Measurements from ENCODE around the gene CDH13.

CDH13 gene

DNA sequence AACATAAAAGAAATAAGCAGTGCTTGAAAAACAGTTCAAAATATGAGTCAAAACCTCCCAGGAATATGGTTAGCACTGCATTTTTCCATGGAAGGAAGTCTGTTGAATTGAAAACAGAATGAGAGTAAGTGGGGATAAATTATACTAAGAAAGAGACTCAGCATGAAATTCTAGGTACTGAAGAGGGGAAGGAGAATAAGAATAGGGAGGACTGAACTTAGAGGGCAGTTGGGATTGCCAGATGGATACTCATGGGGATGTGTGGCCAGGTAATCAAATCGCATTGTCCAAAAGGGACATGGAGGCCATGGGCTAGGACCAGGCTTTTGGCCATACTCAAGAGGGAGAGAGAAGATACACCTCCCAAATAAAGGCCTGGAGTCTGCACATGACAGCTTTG is 247.9 kb downstream of the CDH13 start:
- in situ Hi-C loops (cut with HindIII; ENCODE audit: low sequenced_read_pairs), result no loop called here
- H3K4me3 ChIP-seq (ENCODE audit: low read depth, low read length), result no peak overlapping the region
- TF ChIP-seq, protein P1, sequence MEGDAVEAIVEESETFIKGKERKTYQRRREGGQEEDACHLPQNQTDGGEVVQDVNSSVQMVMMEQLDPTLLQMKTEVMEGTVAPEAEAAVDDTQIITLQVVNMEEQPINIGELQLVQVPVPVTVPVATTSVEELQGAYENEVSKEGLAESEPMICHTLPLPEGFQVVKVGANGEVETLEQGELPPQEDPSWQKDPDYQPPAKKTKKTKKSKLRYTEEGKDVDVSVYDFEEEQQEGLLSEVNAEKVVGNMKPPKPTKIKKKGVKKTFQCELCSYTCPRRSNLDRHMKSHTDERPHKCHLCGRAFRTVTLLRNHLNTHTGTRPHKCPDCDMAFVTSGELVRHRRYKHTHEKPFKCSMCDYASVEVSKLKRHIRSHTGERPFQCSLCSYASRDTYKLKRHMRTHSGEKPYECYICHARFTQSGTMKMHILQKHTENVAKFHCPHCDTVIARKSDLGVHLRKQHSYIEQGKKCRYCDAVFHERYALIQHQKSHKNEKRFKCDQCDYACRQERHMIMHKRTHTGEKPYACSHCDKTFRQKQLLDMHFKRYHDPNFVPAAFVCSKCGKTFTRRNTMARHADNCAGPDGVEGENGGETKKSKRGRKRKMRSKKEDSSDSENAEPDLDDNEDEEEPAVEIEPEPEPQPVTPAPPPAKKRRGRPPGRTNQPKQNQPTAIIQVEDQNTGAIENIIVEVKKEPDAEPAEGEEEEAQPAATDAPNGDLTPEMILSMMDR (IDR thresholded peaks at IDR 0.05; ENCODE audit: low read depth, low read length, missing control alignments), result no peak
- no peak for DNase-seq (ENCODE audit: low read depth)

DNA sequence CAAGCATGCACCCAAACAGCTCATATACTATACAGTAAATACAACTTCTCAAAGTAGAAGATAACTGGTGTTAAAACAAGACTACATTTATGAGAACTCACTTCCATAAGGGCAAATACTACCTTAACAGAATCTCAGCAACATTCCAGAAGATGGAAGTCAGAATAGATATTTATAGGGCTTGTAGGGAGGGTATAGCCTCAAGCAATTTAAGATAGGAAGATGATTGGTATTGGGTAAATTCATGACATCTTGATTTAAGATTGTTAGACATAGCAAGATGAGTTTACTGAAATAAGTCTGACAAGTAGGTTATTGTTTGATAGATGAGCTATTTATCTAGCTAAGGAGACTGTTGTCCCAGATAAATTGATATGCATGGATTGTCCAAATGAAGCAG is 250.2 kb downstream of the CDH13 start:
- TF ChIP-seq, protein P1 (IDR thresholded peaks at IDR 0.05; ENCODE audit: low read depth, low read length, missing control alignments), result no peak
- DNase-seq (ENCODE audit: low read depth), result no peak
- H3K4me3 ChIP-seq (ENCODE audit: low read depth, low read length), result no peak overlapping the region
- in situ Hi-C loops (cut with HindIII; ENCODE audit: low sequenced_read_pairs), result no loop called here

DNA sequence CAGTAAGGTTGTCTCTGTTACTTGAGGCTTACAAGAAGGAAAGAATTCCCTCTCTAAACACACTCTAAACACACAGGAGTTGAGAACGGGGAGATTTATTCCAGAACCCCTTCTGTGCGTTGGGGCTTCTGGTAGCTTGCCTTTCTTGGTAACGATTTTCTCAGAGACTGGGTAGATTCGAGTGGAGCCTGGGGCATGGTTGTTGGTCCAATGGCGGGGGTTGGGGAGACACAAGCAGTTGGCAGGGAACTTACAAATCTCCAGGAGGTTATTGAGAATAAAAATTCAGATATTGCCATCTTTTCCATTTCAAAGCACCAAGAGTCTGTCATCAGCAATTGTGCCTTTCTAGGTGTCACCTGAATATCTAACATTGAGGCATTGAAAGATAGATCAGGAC is 251.7 kb downstream of the CDH13 start:
- no peak for DNase-seq (ENCODE audit: low read depth)
- H3K4me3 ChIP-seq (ENCODE audit: low read depth, low read length), result no peak overlapping the region
- TF ChIP-seq, protein P1 (IDR thresholded peaks at IDR 0.05; ENCODE audit: low read depth, low read length, missing control alignments), result no peak
- in situ Hi-C loops (cut with HindIII; ENCODE audit: low sequenced_read_pairs), result no loop called here

DNA sequence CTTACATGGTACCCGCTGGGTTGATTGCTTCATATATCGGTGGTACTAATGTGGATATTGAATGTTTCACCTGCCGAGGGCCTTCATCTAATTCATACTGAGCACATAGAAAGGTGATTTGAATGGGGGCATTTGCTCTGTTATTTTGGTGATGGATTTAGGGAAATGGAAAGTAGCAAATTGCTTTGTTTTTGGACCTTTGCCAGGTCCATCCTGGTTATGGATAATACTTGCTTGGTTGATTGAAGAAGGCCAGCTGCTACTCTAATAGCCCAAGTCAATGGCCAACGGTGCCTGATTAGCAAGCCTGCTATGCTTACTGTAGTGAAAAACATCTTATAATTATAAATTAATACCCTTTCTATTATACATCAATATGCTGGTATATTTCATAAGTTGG is 253.6 kb downstream of the CDH13 start:
- TF ChIP-seq, protein P1 (IDR thresholded peaks at IDR 0.05; ENCODE audit: low read depth, low read length, missing control alignments), result no peak
- in situ Hi-C loops (cut with HindIII; ENCODE audit: low sequenced_read_pairs), result no loop called here
- DNase-seq (ENCODE audit: low read depth), result no peak
- H3K4me3 ChIP-seq (ENCODE audit: low read depth, low read length), result no peak overlapping the region

DNA sequence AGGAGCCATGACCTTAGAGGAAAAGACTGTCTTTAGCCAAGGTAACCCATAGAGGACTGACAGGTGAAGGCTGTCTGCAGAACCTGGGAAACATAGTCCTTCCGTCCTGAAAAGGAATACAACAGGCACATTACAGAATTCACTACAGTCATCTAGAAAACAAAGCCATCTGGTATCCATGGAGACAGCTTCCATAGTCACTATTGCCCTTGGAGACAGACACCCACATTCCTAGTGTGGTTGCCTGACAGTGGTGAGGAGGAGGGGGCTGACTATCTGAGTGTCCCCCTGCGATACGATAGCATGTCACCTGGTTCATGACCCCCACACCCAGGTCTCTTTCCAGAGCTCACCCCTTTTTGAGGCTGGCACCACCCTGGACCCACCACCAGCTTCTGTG is 254.7 kb downstream of the CDH13 start:
- no peak overlapping the region for H3K4me3 ChIP-seq (ENCODE audit: low read depth, low read length)
- TF ChIP-seq, protein P1 (IDR thresholded peaks at IDR 0.05; ENCODE audit: low read depth, low read length, missing control alignments), result no peak
- in situ Hi-C loops (cut with HindIII; ENCODE audit: low sequenced_read_pairs), result no loop called here
- DNase-seq (ENCODE audit: low read depth), result no peak

DNA sequence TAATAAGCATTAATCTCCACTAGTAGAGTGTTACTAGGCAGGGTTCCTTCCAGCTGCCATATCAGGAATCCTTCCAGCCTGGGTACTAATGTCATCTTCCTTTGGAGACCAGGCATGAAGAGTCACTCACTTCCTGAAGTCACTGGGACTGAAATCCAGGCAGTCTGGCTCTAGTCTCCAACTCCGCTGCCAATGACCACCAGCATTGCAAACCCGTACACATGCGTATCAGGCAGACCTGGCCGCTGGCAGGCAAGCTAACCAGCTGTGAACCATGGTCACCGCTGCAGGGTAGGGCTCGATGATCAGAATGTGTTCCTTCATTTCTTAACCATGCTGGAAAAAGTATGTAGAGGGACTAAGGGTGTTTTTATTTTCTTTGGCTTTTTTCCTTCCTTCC is 255.5 kb downstream of the CDH13 start:
- DNase-seq (ENCODE audit: low read depth), result no peak
- H3K4me3 ChIP-seq (ENCODE audit: low read depth, low read length), result no peak overlapping the region
- TF ChIP-seq, protein P1 (IDR thresholded peaks at IDR 0.05; ENCODE audit: low read depth, low read length, missing control alignments), result no peak
- in situ Hi-C loops (cut with HindIII; ENCODE audit: low sequenced_read_pairs), result no loop called here
